Heart left ventricle (tissue), 16 donors: Measurements from ENCODE around the gene SIAE. TPM values are rescaled to one million over a fixed set of nuclear protein-coding genes. Genes with fewer than 3 reads are reported as not detected.

Experiments used
- ATAC-seq, 4 donors: fragments of 200-7000 bp; cut with Tn5 transposase; one replicate each; pipeline ENCODE4 v1.9.1; 2020 to 2022; ENCODE audit warnings: moderate library complexity in 4 of 4, mild to moderate bottlenecking in 3 of 4, moderate number of reproducible peaks in 1 of 4
- DNase-seq, 5 donors: peaks; one replicate each; pipeline ENCODE4 v3.0.0-alpha.2; 2020
- H3K27ac ChIP-seq, 12 donors: fragments of 200-600 bp; sonication (generic) in 4 of 12; one replicate each; pipeline versions ENCODE4 v1.5.0 to v1.8.0; 2016 to 2022; ENCODE audit warnings: mild to moderate bottlenecking in 2 of 12
- H3K27me3 ChIP-seq, 9 donors: fragments of 200-600 bp; sonication (generic) in 2 of 9; one replicate each; pipeline versions ENCODE4 v1.5.1 to v1.8.0; 2016 to 2022; ENCODE audit warnings: mild to moderate bottlenecking in 3 of 9
- H3K36me3 ChIP-seq, 9 donors: fragments of 200-600 bp; sonication (generic) in 2 of 9; one replicate each; pipeline versions ENCODE4 v1.5.0 to v1.8.0; 2018 to 2022; ENCODE audit warnings: mild to moderate bottlenecking in 2 of 9
- H3K4me1 ChIP-seq, 12 donors: fragments of 200-600 bp; sonication (generic) in 4 of 12; one replicate each; pipeline versions ENCODE4 v1.5.0 to v1.8.0; 2016 to 2022; ENCODE audit warnings: mild to moderate bottlenecking in 3 of 12
- H3K4me3 ChIP-seq, 12 donors: fragments of 200-600 bp; sonication (generic) in 4 of 12; one replicate each; pipeline versions ENCODE4 v1.5.0 to v1.8.0; 2017 to 2022; ENCODE audit warnings: mild to moderate bottlenecking in 9 of 12, moderate library complexity in 4 of 12
- H3K9me3 ChIP-seq, 12 donors: fragments of 200-600 bp; sonication (generic) in 4 of 12; one replicate each; pipeline versions ENCODE4 v1.5.0 to v1.8.0; 2016 to 2022; ENCODE audit warnings: mild to moderate bottlenecking in 1 of 12
- POLR2A ChIP-seq, 2 donors: fragments of 450-650 bp; IDR thresholded peaks; one replicate each; pipeline ENCODE4 v1.6.1; 2017; ENCODE audit warnings: antibody characterized with exemption in 2 of 2, mild to moderate bottlenecking in 2 of 2, moderate library complexity in 2 of 2
- WGBS, 4 donors: extraction: QIAGEN DNeasy Blood & Tissue Kit in 2 of 4; methylation state at CpG; one replicate each; pipeline versions ENCODE4 v1.1.5 to v1.1.7; 2013 to 2018; 5-methylcytosine and 5-hydroxymethylcytosine counted together
- intact Hi-C, 10 donors: fragments of 100-400 bp; cut with DNase I; formaldehyde crosslinking; loops; one replicate each; pipeline versions ENCODE4 v1.11.1 to v1.14.2; 2022
- polyA plus RNA-seq, 2 donors: library from polyadenylated mRNA; stranded (reverse); fragments of 200-250 nt; gene quantifications; one replicate each; pipeline ENCODE4 v1.2.3, GENCODE V29; 2013
- total RNA-seq, 9 donors: library from RNA; depleted of rRNA in 2 of 9; stranded (reverse); fragments of >200 nt in 2 of 9; fragmentation: NEBNext Ultra II Directional in 3 of 9; extraction: Animal tissue kit (Norgen Biotek cat#: 25700) in 3 of 9; gene quantifications; one replicate each; pipeline versions ENCODE4 v1.1.0 to v1.2.4, GENCODE V29; 2016 to 2023
- TF ChIP-seq, protein P1 (sequence below), 12 donors: fragments of 200-600 bp; sonication (generic) in 4 of 12; IDR thresholded peaks; one replicate each; pipeline versions ENCODE4 v1.5.0 to v1.8.0; 2018 to 2022; ENCODE audit warnings: antibody characterized with exemption in 12 of 12, mild to moderate bottlenecking in 5 of 12
- donor health status: ischemic (EF 13 %, LVEDD 7.1; RV severe dilation, severe dysfunction).
- donor health status: healthy with polysubstance abuse.
- donor health status: DM: no; HTN: yes; CAD: no.
- donor health status: DM: no; HTN: no; CAD: no.
- donor health status: ischemic (EF 25% LVEDD 6.9; RV normal size, moderate dysfunction).
- donor health status: ischemic (EF 25% LVEDD 5.7; RV mildly dilated, moderate dysfunction).
- donor health status: healthy.
- donor health status: DM: yes; HTN: yes; CAD: no.
- donor health status: ischemic (EF 35%, LVEDD 5.7; RV mildly dilated, moderate dysfunction).
- donor health status: nonischemic (EF 11% LVEDD 7.7; RV severe dilation, severe dysfunction).
- donor health status: DM: yes; HTN: yes; CAD: no.
- donor health status: PGD.
- donor health status: ischemic (EF 29% LVEDD 5.4; RV normal size, mild dysfunction).
- donor health status: nonischemic (EF 23%, LVEDD 6.1; RV moderate dilation, normal function).

Gene SIAE
- total and polyA plus RNA-seq, 11 donors = 24.2 to 87.8 (median 56.7) TPM

GRCh38 chr11:124716591-124716990 is 43.1 kb upstream of the SIAE start:
- DNase-seq (no peak), ATAC-seq (no peak)
- Histone ChIP-seq H3K9me3 (no peaks in the 10 kb centered on the region), H3K36me3 (no peaks in the 10 kb centered on the region), H3K27ac (peak overlapping the region in 4 of 12 donors; percentile 16 to 74 (median 59)), H3K4me3 (no peak overlapping the region), H3K4me1 (peaks cover 0 to 25% (median 11%) of the 10 kb centered on the region in 12 donors), H3K27me3 (peaks cover 0 to 43% (median 16%) of the 10 kb centered on the region in 9 donors)
- intact Hi-C loops = loop anchor here in 4 of 10 donors (2.0 to 5.0 kb wide), 2 partner anchors 39 to 46 kb away; partner anchors contain the start of gene ESAM (in 1 of the 4)
- WGBS, 4 donors = 53 to 84% (median 65%) methylated on average over 3 of the region's 3 CpGs
- TF ChIP-seq, protein P1, sequence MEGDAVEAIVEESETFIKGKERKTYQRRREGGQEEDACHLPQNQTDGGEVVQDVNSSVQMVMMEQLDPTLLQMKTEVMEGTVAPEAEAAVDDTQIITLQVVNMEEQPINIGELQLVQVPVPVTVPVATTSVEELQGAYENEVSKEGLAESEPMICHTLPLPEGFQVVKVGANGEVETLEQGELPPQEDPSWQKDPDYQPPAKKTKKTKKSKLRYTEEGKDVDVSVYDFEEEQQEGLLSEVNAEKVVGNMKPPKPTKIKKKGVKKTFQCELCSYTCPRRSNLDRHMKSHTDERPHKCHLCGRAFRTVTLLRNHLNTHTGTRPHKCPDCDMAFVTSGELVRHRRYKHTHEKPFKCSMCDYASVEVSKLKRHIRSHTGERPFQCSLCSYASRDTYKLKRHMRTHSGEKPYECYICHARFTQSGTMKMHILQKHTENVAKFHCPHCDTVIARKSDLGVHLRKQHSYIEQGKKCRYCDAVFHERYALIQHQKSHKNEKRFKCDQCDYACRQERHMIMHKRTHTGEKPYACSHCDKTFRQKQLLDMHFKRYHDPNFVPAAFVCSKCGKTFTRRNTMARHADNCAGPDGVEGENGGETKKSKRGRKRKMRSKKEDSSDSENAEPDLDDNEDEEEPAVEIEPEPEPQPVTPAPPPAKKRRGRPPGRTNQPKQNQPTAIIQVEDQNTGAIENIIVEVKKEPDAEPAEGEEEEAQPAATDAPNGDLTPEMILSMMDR (IDR thresholded peaks at IDR 0.05) = no peak
- no peak for TF ChIP-seq POLR2A (IDR thresholded peaks at IDR 0.05)

DNA sequence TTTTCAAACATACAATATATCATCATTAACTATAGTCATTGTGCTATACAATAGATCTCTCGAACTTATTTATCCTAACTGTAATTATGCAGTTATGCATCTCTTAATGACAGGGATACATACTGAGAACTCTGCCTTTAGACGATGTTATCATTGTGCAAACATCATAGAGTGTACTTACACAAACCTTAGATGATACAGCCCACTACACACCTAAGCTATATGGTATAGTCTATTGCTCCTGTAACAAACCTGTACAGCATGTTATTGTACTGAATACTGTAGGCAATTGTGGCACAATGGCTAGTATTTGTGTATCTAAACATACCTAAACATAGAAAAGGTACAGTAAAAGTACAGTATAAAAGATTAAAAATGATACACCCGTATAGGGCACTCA is 38.9 kb upstream of the SIAE start:
- peaks cover 0 to 8% (median 2%) of the 10 kb centered on the region in 12 donors for H3K4me1 ChIP-seq
- 84 to 89% (median 87%) methylated on average over 3 of the region's 3 CpGs for WGBS, 4 donors
- ATAC-seq (no peak), DNase-seq (no peak)
- H3K27ac ChIP-seq = no peak overlapping the region
- intact Hi-C loops = no loop called here
- peaks cover 0 to 16% (median 2%) of the 10 kb centered on the region in 9 donors for H3K27me3 ChIP-seq
- no peak overlapping the region for H3K4me3 ChIP-seq
- peaks cover 0 to 17% (median 7%) of the 10 kb centered on the region in 12 donors for H3K9me3 ChIP-seq
- H3K36me3 ChIP-seq = no peaks in the 10 kb centered on the region
- no peak for TF ChIP-seq POLR2A (IDR thresholded peaks at IDR 0.05)
- TF ChIP-seq, protein P1 (IDR thresholded peaks at IDR 0.05) = no peak

GRCh38 chr11:124707829-124708228 is 34.3 kb upstream of the SIAE start:
- 88 to 90% (median 89%) methylated on average over 4 of the region's 4 CpGs for WGBS, 4 donors
- H3K4me3 ChIP-seq = no peak overlapping the region
- no peaks in the 10 kb centered on the region for H3K4me1 ChIP-seq
- intact Hi-C loops = no loop called here
- DNase-seq (no peak), ATAC-seq (no peak)
- H3K9me3 ChIP-seq = peaks cover 0 to 17% (median 7%) of the 10 kb centered on the region in 12 donors
- no peaks in the 10 kb centered on the region for H3K36me3 ChIP-seq
- peaks cover 0 to 7% (median 0%) of the 10 kb centered on the region in 9 donors for H3K27me3 ChIP-seq
- TF ChIP-seq, protein P1 (IDR thresholded peaks at IDR 0.05) = no peak
- TF ChIP-seq POLR2A (IDR thresholded peaks at IDR 0.05) = no peak
- no peak overlapping the region for H3K27ac ChIP-seq

GRCh38 chr11:124700028-124700427 is 26.5 kb upstream of the SIAE start:
- H3K4me3 ChIP-seq = no peak overlapping the region
- H3K27me3 ChIP-seq = peaks cover 0 to 5% (median 0%) of the 10 kb centered on the region in 9 donors
- peaks cover 0 to 5% (median 0%) of the 10 kb centered on the region in 12 donors for H3K9me3 ChIP-seq
- no peak for ATAC-seq
- H3K36me3 ChIP-seq = no peaks in the 10 kb centered on the region
- DNase-seq = no peak
- intact Hi-C loops = no loop called here
- H3K27ac ChIP-seq = no peak overlapping the region
- TF ChIP-seq, protein P1 (IDR thresholded peaks at IDR 0.05) = no peak
- no peak for TF ChIP-seq POLR2A (IDR thresholded peaks at IDR 0.05)
- H3K4me1 ChIP-seq = no peaks in the 10 kb centered on the region
